GM12878 (cell line): ENCODE data around the gene CDKL2. TPM values are rescaled to one million over a fixed set of nuclear protein-coding genes. Genes with fewer than 3 reads are reported as not detected.

Experiments used
- ATAC-seq: fragments of 200-7000 bp; cut with Tn5 transposase; 3 replicates; pipeline ENCODE4 v1.9.1; 2020; ENCODE audit warnings: mild to moderate bottlenecking, moderate library complexity
- BruUV-seq: library from RNA; stranded (reverse); fragments of 400-500 nt; replicated peaks from 2 replicates; lab custom pipeline; 2021; lab: Mats Ljungman, UMichigan
- CTCF ChIA-PET: fragments of 300-600 bp; sonication (Branson Sonifier 250); formaldehyde crosslinking; extraction: SDS; loops from one replicate; lab custom pipeline; 2021; ENCODE audit warnings: inconsistent platforms; lab: Yijun Ruan, JAX
- POLR2A ChIA-PET: fragments of 350-600 bp; formaldehyde crosslinking; extraction: SDS; loops from one replicate; lab custom pipeline; 2021; ENCODE audit warnings: inconsistent platforms; lab: Charles Lee
- RAD21 ChIA-PET: fragments of 300-600 bp; sonication (Branson Sonifier 250); formaldehyde crosslinking; loops from one replicate; lab custom pipeline; 2023; ENCODE audit warnings: antibody characterized with exemption; ENCODE audit not compliant: unreplicated experiment; lab: Charles Lee
- SMC1A ChIA-PET: fragments of 300-600 bp; sonication (Branson Sonifier 250); formaldehyde crosslinking; loops from one replicate; lab custom pipeline; 2023; ENCODE audit not compliant: unreplicated experiment, uncharacterized antibody; lab: Charles Lee
- DNase-seq: peaks from one replicate; pipeline ENCODE4 v3.0.0-alpha.2; 2011; ENCODE audit warnings: low read depth, low spot score
- FAIRE-seq: peaks from 3 replicates; lab custom pipeline; 2011; peaks lifted over from hg19 to GRCh38; lab: Jason Lieb, UNC
- H2AFZ ChIP-seq: 2 replicates; pipeline ENCODE4 v1.6.0; 2011; ENCODE audit warnings: low read depth, low read length, control low read depth; ENCODE audit not compliant: control insufficient read depth
- H3K27ac ChIP-seq: 2 replicates; pipeline ENCODE4 v1.5.1; 2011; ENCODE audit warnings: control low read depth; ENCODE audit not compliant: control insufficient read depth, insufficient read depth
- H3K27me3 ChIP-seq, 2 experiments: replicated peaks in 1 of 2; 2 replicates each; pipeline versions ENCODE4 v1.6.0 to v1.6.1; 2011; ENCODE audit warnings: low read length in 1 of 2; ENCODE audit not compliant: control insufficient read depth in 2 of 2, insufficient read depth in 2 of 2
- H3K36me3 ChIP-seq, 2 experiments: 2 replicates each; pipeline ENCODE4 v1.5.1; 2011; ENCODE audit warnings: low read length in 1 of 2; ENCODE audit not compliant: control insufficient read depth in 2 of 2, insufficient read depth in 2 of 2
- H3K4me1 ChIP-seq: 2 replicates; pipeline ENCODE4 v1.6.1; 2011; ENCODE audit warnings: mild to moderate bottlenecking, low read length, moderate library complexity, mixed read lengths; ENCODE audit not compliant: control insufficient read depth, insufficient read depth
- H3K4me2 ChIP-seq: 2 replicates; pipeline ENCODE4 v1.6.0; 2011; ENCODE audit warnings: control low read depth; ENCODE audit not compliant: control insufficient read depth, insufficient read depth
- H3K4me3 ChIP-seq: fragments of 200-600 bp; sonication (generic); 2 replicates; pipeline ENCODE4 v1.5.1; 2016
- H3K79me2 ChIP-seq: 2 replicates; pipeline ENCODE4 v1.6.0; 2011; ENCODE audit warnings: low read length; ENCODE audit not compliant: control insufficient read depth, insufficient read depth
- H3K9ac ChIP-seq: 2 replicates; pipeline ENCODE4 v1.8.0; 2011; ENCODE audit warnings: low read length, control low read depth, mixed read lengths; ENCODE audit not compliant: control insufficient read depth, insufficient read depth
- H3K9me3 ChIP-seq: replicated peaks from 3 replicates; pipeline ENCODE4 v1.5.1; 2011; ENCODE audit warnings: mild to moderate bottlenecking, low read length; ENCODE audit not compliant: control insufficient read depth, insufficient read depth
- H4K20me1 ChIP-seq: 2 replicates; pipeline ENCODE4 v1.6.0; 2011; ENCODE audit not compliant: control insufficient read depth, insufficient read depth
- CHD1 ChIP-seq: IDR thresholded peaks from 2 replicates; pipeline ENCODE4 v1.6.1; 2012; ENCODE audit warnings: low read depth, low read length, improper control_type of control experiment
- EGR1 ChIP-seq, 2 experiments: IDR thresholded peaks; 1 replicate in 1 of 2; 2 replicates in 1 of 2; pipeline ENCODE4 v1.6.1; 2011 to 2012; ENCODE audit warnings: low read depth in 2 of 2, low read length in 2 of 2, borderline replicate concordance in 1 of 2, mild to moderate bottlenecking in 1 of 2, moderate library complexity in 1 of 2
- ETV6 ChIP-seq, 2 experiments: fragments of 450-650 bp in 1 of 2; IDR thresholded peaks in 1 of 2; conservative IDR thresholded peaks in 1 of 2; 2 replicates each; pipeline ENCODE4 v1.6.1; 2014; ENCODE audit warnings: antibody characterized with exemption in 1 of 2, borderline replicate concordance in 1 of 2, low read depth in 1 of 2, mild to moderate bottlenecking in 1 of 2, moderate library complexity in 1 of 2
- SKIL ChIP-seq: fragments of 450-650 bp; IDR thresholded peaks from 2 replicates; pipeline ENCODE4 v1.6.1; 2017; ENCODE audit warnings: mild to moderate bottlenecking, low read depth, inconsistent platforms; ENCODE audit not compliant: poor library complexity, severe bottlenecking
- SRF ChIP-seq, 2 experiments: IDR thresholded peaks; 2 replicates each; pipeline ENCODE4 v1.6.1; 2011; ENCODE audit warnings: low read depth in 2 of 2, low read length in 2 of 2, mild to moderate bottlenecking in 1 of 2, moderate library complexity in 1 of 2
- SUPT20H ChIP-seq: IDR thresholded peaks from 2 replicates; pipeline ENCODE4 v1.6.1; 2011; ENCODE audit warnings: low read depth, mild to moderate bottlenecking, low read length, moderate library complexity, borderline replicate concordance; ENCODE audit not compliant: control insufficient read depth
- ZNF207 ChIP-seq: fragments of 450-650 bp; IDR thresholded peaks from 2 replicates; pipeline ENCODE4 v1.6.1; 2014; ENCODE audit warnings: antibody characterized with exemption, mild to moderate bottlenecking, borderline replicate concordance
- ZNF274 ChIP-seq: IDR thresholded peaks from one replicate; pipeline ENCODE4 v1.8.0; 2011; ENCODE audit not compliant: insufficient read length, insufficient read depth
- in situ Hi-C: fragments of 300-500 bp; cut with MboI; formaldehyde crosslinking; loops from 9 replicates; pipeline ENCODE4 v1.14.3; 2018; ENCODE audit warnings: mixed read lengths
- intact Hi-C: fragments of 100-400 bp; cut with micrococcal nuclease; formaldehyde crosslinking; loops from one replicate; pipeline ENCODE4 v1.14.2; 2022; ENCODE audit not compliant: unreplicated experiment
- polyA plus RNA-seq, 11 experiments: library from polyadenylated mRNA; depleted of rRNA in 4 of 11; unstranded in 6 of 11; stranded (reverse) in 5 of 11; fragments of >200 nt; fragmentation: Nextera tagmentation in 4 of 11; fragmentation: Illumina TruSeq in 1 of 11; extraction: Ambion mirVana in 4 of 11; extraction: Trizol in 1 of 11; gene quantifications; 1 replicate in 1 of 11; 2 replicates in 10 of 11; pipeline versions ENCODE4 v1.2.1 to v1.2.3, GENCODE V29; 2011 to 2016; ENCODE audit warnings: inconsistent platforms in 2 of 11, missing spikeins in 2 of 11, low read depth in 1 of 11
- total RNA-seq, 4 experiments: library from RNA; depleted of rRNA in 3 of 4; stranded (reverse); fragments of >200 nt in 3 of 4; fragmentation: Illumina TruSeq in 1 of 4; extraction: Trizol in 1 of 4; gene quantifications; 2 replicates each; pipeline versions ENCODE4 v1.2.1 to v1.2.3, GENCODE V29; 2013 to 2021
- TF ChIP-seq, protein P1 (sequence below): IDR thresholded peaks from 2 replicates; pipeline ENCODE4 v1.6.1; 2012; ENCODE audit warnings: mild to moderate bottlenecking, low read depth, low read length
- TF ChIP-seq, protein P2 (sequence below): IDR thresholded peaks from 2 replicates; pipeline ENCODE4 v1.6.1; 2012; ENCODE audit warnings: low read length, inconsistent platforms

The CDKL2 gene
- total and polyA plus RNA-seq, 10 of the 15 experiments (the other 5 are each of a cell fraction or from before 2014, with no cell fraction given) = 0.05 to 0.24 (median 0.06) TPM; not detected in 7

DNA sequence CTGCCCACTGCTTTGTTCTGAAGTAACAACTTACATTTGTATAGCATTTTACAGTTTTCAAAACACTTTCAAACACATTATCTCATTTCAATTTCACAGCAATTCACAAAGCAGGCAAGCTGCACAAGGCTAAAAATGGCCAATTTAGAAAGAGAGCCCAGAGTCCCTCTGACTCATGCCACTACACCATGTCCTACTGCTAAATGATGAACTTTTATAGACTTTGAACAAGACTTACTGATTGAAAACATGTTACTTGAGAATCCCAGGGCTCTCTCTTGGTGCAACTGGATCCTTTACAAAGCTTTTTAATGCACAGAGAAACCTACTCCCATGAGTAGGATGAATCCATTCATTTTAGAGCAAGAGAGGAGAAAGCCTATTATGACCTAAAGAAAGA is 48.6 kb upstream of the CDKL2 start:
- Histone ChIP-seq H4K20me1 (no peaks in the 10 kb centered on the region), H3K27me3 (no peaks in the 10 kb centered on the region), H3K4me3 (no peak overlapping the region), H3K9ac (no peak overlapping the region), H3K36me3 (no peaks in the 10 kb centered on the region), H2AFZ (no peak overlapping the region), H3K9me3 (no peaks in the 10 kb centered on the region), H3K79me2 (peaks cover 3% of the 10 kb centered on the region; the same call in 1 of the 2 replicates), H3K27ac (no peak overlapping the region), H3K4me1 (peaks cover 4% of the 10 kb centered on the region), H3K4me2 (no peak overlapping the region)
- ChIA-PET CTCF (no interaction called here), SMC1A (no interaction called here), RAD21 (no interaction called here), POLR2A (no interaction called here)
- in situ Hi-C loops (no loop called here), intact Hi-C loops (no loop called here)
- TF ChIP-seq CHD1 = no peak
- no TSS peak for BruUV-seq
- ATAC-seq (no peak), FAIRE-seq (no peak), DNase-seq (no peak)

- H3K36me3 ChIP-seq = no peaks in the 10 kb centered on the region
- H3K4me3 ChIP-seq = no peak overlapping the region
- H3K79me2 ChIP-seq = peaks cover 3% of the 10 kb centered on the region; the same call in 1 of the 2 replicates
- ChIA-PET POLR2A (no interaction called here), RAD21 (no interaction called here), CTCF (no interaction called here), SMC1A (no interaction called here)
- no TSS peak for BruUV-seq
- no peaks in the 10 kb centered on the region for H3K9me3 ChIP-seq
- H3K4me1 ChIP-seq = peaks cover 5% of the 10 kb centered on the region
- H3K4me2 ChIP-seq = no peak overlapping the region
- no peak for DNase-seq
- in situ Hi-C loops = no loop called here
- no peak overlapping the region for H3K27ac ChIP-seq
- no peak overlapping the region for H2AFZ ChIP-seq
- FAIRE-seq = no peak
- no peak for ATAC-seq
- no peak overlapping the region for H3K9ac ChIP-seq
- H4K20me1 ChIP-seq = no peaks in the 10 kb centered on the region
- no peaks in the 10 kb centered on the region for H3K27me3 ChIP-seq
- intact Hi-C loops = no loop called here
- no peak for TF ChIP-seq SRF (IDR thresholded peaks at IDR 0.05; ENCODE audit: low read depth in 2 of 2, low read length in 2 of 2)
- TF ChIP-seq ETV6 (conservative IDR thresholded peaks at IDR 0.05 in 1 of 2, IDR thresholded peaks at IDR 0.05 in 1 of 2; ENCODE audit: borderline replicate concordance in 1 of 2, low read depth in 1 of 2) = no peak
- no peak for TF ChIP-seq SUPT20H
- TF ChIP-seq ZNF207 = no peak
- TF ChIP-seq ZNF274 = no peak
- TF ChIP-seq, protein P1, sequence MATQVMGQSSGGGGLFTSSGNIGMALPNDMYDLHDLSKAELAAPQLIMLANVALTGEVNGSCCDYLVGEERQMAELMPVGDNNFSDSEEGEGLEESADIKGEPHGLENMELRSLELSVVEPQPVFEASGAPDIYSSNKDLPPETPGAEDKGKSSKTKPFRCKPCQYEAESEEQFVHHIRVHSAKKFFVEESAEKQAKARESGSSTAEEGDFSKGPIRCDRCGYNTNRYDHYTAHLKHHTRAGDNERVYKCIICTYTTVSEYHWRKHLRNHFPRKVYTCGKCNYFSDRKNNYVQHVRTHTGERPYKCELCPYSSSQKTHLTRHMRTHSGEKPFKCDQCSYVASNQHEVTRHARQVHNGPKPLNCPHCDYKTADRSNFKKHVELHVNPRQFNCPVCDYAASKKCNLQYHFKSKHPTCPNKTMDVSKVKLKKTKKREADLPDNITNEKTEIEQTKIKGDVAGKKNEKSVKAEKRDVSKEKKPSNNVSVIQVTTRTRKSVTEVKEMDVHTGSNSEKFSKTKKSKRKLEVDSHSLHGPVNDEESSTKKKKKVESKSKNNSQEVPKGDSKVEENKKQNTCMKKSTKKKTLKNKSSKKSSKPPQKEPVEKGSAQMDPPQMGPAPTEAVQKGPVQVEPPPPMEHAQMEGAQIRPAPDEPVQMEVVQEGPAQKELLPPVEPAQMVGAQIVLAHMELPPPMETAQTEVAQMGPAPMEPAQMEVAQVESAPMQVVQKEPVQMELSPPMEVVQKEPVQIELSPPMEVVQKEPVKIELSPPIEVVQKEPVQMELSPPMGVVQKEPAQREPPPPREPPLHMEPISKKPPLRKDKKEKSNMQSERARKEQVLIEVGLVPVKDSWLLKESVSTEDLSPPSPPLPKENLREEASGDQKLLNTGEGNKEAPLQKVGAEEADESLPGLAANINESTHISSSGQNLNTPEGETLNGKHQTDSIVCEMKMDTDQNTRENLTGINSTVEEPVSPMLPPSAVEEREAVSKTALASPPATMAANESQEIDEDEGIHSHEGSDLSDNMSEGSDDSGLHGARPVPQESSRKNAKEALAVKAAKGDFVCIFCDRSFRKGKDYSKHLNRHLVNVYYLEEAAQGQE = no peak
- TF ChIP-seq SKIL = no peak
- TF ChIP-seq, protein P2, sequence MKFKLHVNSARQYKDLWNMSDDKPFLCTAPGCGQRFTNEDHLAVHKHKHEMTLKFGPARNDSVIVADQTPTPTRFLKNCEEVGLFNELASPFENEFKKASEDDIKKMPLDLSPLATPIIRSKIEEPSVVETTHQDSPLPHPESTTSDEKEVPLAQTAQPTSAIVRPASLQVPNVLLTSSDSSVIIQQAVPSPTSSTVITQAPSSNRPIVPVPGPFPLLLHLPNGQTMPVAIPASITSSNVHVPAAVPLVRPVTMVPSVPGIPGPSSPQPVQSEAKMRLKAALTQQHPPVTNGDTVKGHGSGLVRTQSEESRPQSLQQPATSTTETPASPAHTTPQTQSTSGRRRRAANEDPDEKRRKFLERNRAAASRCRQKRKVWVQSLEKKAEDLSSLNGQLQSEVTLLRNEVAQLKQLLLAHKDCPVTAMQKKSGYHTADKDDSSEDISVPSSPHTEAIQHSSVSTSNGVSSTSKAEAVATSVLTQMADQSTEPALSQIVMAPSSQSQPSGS = no peak
- no peak for TF ChIP-seq EGR1 (IDR thresholded peaks at IDR 0.05; ENCODE audit: borderline replicate concordance in 1 of 2, low read depth in 2 of 2, low read length in 2 of 2)
Measured at GRCh38 chr4:75678473-75678872, 48.1 kb upstream of the CDKL2 start.
